ENCODE results near the gene TMEM205.
"Not testable (repeated sequence)": the region's sequence is repeated elsewhere in the genome, so short reads cannot be mapped to it uniquely, and the experiment has no call there.

Gene TMEM205

GRCh38 chr19:11373166-11373884 is 27.3 kb upstream of the TMEM205 start:
- no peak for DNase-seq (ENCODE audit: low read depth in 2 of 2)

- DNase-seq (ENCODE audit: low read depth in 2 of 2) = no peak
Measured at GRCh38 chr19:11370744-11371143, 24.7 kb upstream of the TMEM205 start.

GRCh38 chr19:11367528-11367927 is 21.5 kb upstream of the TMEM205 start:
- DNase-seq (ENCODE audit: low read depth in 2 of 2) = no peak

- DNase-seq (ENCODE audit: low read depth in 2 of 2) = no peak
Measured at GRCh38 chr19:11365557-11366117, 19.6 kb upstream of the TMEM205 start.

- no peak for DNase-seq (ENCODE audit: low read depth in 2 of 2)
Measured at GRCh38 chr19:11364935-11365334, 18.9 kb upstream of the TMEM205 start.

- DNase-seq (ENCODE audit: low read depth in 2 of 2) = no peak
Measured at GRCh38 chr19:11364296-11364904, 18.3 kb upstream of the TMEM205 start.

- DNase-seq (ENCODE audit: low read depth in 2 of 2) = no peak
Measured at GRCh38 chr19:11363881-11364280, 17.8 kb upstream of the TMEM205 start.

- DNase-seq (ENCODE audit: low read depth in 2 of 2) = no peak
Measured at GRCh38 chr19:11361771-11362731, 16.0 kb upstream of the TMEM205 start.

- no peak for DNase-seq (ENCODE audit: low read depth in 2 of 2)
Measured at GRCh38 chr19:11361037-11361770, 15.1 kb upstream of the TMEM205 start.

GRCh38 chr19:11359421-11359820 is 13.4 kb upstream of the TMEM205 start:
- DNase-seq (ENCODE audit: low read depth in 2 of 2) = no peak

GRCh38 chr19:11356676-11357550 is 10.8 kb upstream of the TMEM205 start:
- DNase-seq (ENCODE audit: low read depth in 2 of 2) = no peak

GRCh38 chr19:11356074-11356397 is 10.0 kb upstream of the TMEM205 start:
- no peak for DNase-seq (ENCODE audit: low read depth in 2 of 2)

- peak; percentile 72 to 82 for DNase-seq (ENCODE audit: low read depth in 2 of 2)
Measured at GRCh38 chr19:11355160-11356073, 9.3 kb upstream of the TMEM205 start, which contains the start of gene PLPPR2. TSS of gene PLPPR2 (plus strand) at chr19:11355432. CDS start at chr19:11357674, 2,242 bp downstream.

GRCh38 chr19:11354102-11354501 is 8.0 kb upstream of the TMEM205 start:
- not testable (repeated sequence) for DNase-seq (ENCODE audit: low read depth in 2 of 2)

- DNase-seq (ENCODE audit: low read depth in 2 of 2) = no peak
Measured at GRCh38 chr19:11349171-11349570, 3.1 kb upstream of the TMEM205 start.

- DNase-seq (ENCODE audit: low read depth in 2 of 2) = no peak
Measured at GRCh38 chr19:11347546-11348039, 1.5 kb upstream of the TMEM205 start.

- no peak for DNase-seq (ENCODE audit: low read depth in 2 of 2)
Measured at GRCh38 chr19:11345122-11345803, 805 bp downstream of the TMEM205 start.

- DNase-seq (ENCODE audit: low read depth in 2 of 2) = no peak
Measured at GRCh38 chr19:11342429-11342828, 3.6 kb downstream of the TMEM205 start.

GRCh38 chr19:11340099-11340467 is 6.0 kb downstream of the TMEM205 start:
- DNase-seq (ENCODE audit: low read depth in 2 of 2) = not testable (repeated sequence)
